Measurements from ENCODE around the gene PROM1.

The PROM1 gene

DNA sequence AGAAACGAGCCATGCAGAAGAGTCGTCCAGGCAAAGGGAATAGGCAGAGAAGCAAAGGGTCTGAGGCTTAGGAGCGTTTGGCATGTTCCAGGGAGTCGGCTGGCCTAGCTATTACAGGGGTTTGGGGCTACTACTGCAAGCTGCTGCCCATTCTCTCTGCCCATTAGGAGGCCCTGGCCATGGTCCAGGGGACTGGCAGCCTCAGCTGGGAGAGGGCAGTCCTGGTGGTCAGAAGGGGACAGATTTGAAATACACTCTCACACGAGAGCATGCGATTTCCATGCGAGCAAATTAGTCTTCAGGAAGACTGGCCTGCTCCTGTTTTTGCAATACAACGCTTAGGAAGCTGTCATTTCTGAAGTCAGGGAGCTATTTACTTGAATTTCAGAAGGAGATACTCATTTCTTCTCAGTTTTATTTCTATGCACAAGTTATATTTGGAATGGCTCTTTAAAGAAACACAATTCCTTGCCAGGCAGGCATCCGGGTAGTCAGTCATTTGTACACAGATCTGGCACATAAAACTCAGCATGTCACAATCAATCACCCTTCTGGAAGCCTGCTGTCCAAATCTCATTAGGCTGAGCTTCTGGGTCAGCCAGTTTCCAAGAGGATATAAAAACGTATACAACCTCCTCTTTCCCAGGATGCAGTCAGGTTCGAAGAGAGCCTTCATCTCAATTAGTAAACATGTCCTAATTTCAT lies 27.0 kb downstream of the PROM1 start:
- no peak for DNase-seq

DNA sequence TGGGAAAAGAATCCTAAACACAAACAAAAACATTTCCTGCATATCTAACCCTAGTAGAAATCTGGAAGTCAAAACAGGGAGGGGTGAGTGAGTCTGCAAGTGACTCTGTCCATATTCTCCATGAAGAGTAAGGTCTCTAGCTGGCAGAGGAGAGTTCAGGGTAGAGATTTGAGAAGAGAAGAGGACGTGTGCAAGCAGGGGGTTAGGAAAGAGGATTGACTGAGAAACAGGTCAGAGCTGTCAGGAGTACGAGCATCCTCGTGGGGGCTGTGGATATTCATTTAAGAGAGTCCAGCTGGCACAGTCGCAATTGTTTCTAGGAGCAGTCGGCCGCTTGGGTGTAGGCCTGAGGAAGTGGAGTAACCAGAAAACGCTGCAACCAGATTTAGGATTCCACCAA lies 27.9 kb downstream of the PROM1 start:
- no peak for DNase-seq

DNA sequence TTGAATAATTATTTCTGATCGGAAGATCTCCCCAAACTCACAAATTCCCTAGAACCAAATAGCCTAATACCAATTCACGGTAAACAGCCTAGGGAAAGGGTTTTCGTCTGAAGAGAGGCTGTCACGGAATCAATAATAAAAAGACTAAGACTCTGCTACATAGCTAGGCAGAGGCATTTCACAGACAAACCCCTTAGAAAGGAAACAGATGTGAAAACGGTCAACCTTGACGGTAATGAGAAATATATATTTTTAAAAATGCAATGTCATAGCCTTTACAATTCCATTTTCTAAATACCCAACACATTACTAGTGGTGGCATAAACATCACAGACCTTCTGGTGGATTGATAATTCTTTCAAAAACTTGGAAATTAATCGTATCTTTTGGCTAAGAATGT lies 28.4 kb downstream of the PROM1 start:
- DNase-seq, result no peak

DNA sequence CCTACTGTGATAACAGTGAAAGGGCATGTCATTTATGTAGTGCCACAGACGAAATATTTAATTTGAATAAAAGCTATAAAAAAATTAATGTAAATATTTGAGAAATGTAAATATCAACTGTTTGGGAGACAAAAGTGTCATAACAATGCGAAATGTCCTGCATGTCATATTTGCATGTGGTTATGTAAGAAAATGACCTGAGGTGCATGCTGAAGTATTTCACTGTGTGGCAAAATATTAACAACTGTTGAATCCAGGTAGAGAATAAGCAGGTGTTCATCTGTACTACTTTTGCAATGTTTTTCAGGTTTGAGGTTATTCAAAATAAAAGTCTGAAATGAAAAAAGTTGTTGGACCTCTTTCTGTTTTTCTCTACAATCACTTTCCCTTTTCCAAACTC lies 30.9 kb downstream of the PROM1 start:
- no peak for DNase-seq

DNA sequence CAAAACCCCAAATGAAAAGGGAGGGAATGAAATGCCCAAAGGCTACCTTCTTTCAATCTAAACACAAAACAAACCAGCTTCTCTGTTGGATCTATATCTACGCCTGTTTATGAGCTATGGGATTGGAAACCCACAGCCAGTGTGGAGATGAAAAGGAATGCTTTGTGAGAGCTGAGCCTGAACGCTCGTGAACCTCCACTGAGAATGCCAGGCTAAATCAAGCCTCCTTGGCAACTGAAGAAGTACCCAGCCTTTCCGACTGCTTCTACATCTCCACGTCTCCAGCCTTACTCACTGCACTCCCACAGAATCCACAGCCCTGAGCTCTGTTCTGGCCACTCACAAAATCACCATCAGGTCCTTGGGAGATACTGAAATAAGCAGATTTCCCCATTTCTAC lies 31.8 kb downstream of the PROM1 start:
- DNase-seq, result no peak

DNA sequence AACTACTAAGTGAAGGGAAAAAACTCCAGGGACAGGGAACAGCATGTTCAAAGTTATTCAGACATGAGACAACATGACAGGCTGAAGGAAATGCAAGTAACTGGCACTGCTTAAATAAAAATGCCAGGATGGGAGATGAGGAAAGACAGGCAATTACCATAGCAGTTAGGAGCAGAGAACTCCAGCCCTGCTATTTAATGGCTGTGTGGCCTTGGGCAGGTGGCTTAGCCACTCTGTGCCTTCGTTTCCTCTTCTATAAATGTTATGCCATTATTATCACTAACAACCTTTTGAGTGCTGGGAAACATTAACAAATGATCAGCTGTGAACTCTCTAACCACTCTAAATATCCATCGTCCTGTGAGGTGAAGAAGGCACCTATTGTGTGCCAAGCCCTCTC lies 32.7 kb downstream of the PROM1 start:
- DNase-seq, result no peak

DNA sequence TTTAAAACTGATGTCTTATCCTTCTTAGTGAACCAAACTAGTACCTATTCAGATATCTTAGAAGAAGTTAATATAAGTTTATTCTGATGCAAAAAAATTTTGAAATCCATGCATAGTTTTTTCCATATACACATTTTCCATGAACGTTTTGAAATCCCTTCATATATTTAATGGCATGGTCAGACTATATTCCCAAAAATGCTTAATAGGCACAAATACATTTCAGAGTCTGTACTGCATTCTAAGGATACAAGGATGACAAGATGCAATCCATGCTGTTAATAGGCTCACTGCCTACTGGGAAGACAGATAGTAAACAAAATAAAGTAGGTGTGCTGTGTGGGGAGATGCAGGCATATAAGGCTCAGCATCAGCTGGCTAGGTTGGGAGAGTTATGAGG lies 33.2 kb downstream of the PROM1 start:
- no peak for DNase-seq

DNA sequence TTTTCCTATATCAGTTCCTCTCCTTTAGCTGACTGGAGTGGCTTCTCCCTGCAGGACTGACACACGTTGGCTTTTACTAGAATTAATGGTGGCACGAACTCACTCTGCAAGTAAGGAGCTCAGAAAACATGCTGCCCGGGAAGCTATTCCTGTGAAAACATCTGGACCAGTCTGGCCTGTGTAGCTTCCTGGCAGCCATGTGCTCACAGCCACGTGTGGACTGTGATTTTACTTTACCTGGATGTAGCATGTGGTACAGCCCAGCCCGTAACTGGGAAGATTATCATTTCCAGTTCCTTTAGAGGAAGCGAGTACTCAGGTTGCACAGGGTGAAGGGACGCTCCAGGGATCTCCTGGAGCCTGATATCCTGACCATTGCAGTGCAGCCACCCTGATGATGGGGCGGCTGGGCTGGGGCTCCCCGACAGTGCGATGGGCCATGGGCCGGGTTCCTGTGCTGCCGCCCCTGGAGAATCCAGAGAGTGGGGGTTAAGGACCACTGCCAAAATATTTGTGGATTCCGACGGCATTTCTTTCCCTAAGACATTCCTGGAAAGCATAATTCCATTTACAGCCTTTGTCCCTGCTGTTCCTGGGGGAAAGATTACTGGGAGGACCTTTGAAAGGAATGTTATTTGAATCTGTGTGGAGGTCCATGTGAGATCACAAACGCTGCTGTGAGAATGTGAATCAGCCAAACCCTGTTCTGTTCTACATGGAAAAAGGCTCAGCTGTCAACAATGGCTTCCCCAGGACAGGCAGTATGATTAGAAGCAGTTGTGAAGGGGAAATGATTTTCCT lies 35.0 kb downstream of the PROM1 start:
- DNase-seq, result no peak

DNA sequence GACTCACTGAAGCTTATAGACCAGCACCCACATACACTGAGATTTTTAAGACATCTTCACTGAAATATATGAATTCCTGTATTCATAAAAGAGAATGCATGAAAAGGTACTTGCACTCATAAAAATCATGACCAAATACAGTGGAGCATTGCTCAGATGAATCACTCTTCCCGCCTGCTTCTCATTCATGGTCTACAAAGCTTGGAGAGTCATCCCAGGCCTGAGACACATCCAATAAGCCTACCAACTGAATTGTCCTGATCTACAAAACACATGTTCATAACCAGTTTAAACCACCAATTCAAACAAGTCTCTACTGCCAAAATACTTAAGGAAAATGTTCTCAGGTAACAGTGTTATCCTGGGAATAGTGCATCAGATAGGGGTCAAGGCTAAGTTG lies 38.1 kb downstream of the PROM1 start:
- DNase-seq, result no peak

DNA sequence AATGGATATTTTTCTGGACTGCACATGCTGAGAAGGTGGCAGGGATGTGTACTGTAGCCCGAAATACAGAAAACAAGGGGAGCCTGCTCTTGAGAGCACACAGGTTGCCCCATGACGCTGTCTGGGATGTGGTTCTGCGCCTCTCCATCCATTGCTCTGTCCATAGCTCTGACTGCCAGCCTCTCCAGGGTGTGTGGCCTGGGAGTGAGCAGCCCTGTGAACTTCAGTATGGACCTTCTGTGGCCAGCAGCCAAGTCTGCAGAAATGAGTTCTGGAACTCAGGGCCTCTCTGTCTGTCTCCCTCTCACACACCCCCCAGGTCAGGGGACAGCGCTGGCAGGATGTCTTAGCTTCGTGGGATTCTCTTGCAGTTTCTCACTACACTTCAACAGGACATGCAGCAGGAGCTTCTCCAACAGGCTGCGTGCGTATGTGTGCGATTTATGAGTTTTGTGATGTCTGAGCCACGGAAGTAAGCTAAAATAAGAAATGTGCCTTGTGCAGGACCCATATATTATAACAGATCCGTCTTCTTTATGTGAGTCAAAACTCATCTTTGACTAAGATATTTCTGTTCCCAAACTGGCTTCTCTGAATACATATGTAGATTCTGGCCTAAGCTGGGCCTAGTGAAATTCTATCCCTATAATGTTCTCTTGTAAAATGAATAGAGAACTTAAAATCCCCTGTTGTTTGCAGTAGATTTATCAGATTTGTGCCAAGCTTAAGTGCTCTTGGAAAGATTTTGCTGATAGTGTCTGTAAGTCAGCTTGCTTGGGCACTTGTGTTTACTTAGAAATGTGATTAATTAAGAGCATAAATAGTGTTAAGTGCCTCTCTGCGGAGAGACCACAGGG lies 40.0 kb downstream of the PROM1 start:
- no peak for DNase-seq

DNA sequence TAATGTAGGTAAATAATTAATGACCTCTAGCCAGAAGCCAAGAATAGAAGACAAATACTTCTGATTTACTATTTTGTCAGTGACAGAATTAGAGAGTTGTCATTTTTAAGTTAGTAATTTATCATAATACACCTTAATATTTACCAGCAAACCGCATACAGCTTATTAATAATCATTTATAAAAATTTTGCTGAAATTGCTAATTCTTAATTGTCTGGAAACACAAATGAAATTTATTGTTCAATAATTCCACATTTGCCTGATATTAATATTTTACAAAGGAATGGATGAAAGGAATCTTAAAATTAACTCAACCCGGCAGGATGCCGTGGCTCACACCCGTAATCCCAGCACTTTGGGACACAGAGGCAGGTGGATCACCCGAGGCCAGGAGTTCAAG lies 44.7 kb downstream of the PROM1 start:
- no peak for DNase-seq

DNA sequence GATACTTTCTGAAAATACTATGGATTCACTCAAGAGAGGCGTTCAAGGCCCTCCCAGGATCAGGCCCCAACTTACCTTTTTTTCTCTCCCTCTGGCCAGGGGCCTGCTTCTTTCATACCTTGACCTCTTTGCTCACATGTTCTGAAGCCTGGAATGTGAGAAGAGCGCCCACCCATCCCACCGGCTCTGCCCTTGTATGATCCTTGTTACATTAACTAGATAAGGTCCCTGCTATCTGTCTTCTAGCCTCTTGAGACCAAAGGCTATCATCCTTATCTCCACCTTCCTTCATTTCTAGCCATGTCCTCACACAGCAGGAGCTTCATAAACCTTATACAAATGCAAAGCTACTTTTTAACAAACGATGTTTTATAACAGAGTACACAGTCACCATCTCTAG lies 45.9 kb downstream of the PROM1 start:
- DNase-seq, result no peak

DNA sequence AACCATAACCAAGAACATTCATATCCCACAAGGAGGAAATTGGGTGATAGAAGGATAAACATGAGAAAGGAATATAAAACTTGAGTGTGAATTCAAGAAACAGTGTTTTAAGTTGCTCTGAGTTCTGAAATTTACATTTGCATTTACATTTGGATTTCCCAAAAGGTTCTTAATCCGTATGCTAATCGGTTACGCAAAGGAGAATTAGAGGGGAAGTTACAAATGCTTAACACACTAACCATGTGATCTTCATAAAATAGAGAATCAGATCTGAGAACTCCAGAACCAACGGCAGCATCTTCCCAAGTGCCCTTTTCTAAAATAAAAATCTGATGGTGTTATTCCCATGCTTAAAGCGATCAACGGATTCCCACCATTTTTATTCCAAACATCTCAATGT lies 48.0 kb downstream of the PROM1 start:
- no peak for DNase-seq

DNA sequence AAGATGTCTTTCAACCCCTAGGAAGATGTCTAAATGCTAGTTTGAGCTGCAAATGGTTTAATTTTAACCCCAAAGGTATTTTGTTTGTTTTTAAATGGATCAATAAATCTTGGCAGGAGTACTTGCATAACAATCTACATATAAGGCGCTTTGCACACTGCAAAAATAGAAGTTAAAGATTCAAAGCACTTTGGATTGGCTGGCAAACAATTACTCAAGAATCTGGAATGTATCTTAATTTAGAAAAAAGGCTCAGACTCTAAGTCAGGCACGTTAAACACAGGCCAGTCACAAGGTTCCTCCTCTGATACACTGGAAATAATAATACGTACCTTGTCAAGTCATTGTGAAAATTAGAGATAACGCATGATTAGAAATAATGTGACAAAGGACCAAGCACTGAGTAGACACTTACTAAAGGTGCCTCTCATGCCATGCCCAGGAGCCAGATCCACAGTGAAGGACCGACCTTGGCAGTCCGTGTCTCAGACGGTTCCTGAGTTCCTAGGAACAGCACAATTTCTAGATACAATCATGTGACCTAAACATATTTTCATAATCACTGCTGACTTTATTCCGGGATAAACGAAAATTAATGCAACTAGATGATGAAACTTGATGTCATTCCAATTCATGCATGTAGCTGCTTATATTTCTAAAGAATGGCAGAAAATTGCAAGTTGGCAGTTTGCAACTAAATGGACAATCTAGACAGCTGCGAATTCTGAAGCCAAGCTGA lies 49.6 kb downstream of the PROM1 start:
- peak; percentile 16 for DNase-seq

DNA sequence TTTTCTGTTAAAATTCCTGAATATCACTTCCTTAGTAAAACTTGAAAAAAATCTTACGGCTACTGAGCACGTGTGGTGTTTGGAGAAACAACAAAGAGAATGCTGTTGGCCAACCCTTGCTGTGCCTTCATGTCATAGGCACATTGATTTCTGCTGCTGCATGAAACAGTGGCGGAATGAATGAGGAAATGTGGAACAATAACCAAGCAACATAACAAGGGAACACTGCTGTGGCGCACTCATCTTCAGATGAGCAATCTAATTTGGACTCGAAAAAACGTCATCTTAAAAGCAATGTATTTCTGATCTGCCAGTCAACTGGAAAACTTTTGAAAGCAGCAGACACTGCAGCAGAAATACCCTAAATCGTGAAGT lies 51.4 kb downstream of the PROM1 start:
- no peak for DNase-seq

DNA sequence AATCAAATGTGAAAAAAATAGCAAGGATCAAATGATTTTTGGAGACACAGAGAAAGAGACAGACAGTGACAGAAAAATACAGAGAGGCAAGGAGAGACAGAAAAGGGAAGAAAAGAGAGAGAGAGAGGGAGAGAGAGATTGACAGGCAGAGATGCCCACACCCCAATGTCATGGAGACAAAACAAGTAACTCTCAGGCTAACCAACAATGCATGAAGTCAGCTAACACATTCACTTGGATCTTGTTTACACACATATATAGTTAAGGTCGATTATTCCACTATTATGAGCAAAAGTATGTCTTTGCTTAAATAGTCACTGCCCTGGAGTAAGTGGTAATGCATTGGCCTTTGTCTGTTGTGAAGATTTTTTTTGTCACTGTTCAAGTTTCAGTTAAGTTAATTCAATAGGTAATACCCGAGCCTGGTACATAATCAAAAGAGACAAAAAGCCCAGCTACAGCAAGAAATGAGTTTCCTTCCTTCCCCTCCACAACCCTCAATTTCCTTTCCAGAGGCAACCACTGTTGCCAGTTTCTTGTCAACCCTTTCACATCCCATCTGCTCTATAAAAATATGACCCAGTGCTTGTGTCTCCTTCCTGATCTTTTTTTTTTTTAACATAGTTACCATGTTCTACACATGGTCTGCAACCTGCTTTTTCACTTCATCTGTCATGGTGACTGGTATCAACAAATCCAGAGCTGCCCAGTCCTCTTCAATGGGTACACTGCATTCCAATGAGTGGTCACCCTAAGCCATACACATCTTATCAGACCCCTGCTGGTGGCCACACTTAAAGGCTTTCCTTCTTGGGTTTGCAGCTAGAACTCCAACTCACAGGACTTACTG lies 52.1 kb downstream of the PROM1 start:
- DNase-seq, result no peak

DNA sequence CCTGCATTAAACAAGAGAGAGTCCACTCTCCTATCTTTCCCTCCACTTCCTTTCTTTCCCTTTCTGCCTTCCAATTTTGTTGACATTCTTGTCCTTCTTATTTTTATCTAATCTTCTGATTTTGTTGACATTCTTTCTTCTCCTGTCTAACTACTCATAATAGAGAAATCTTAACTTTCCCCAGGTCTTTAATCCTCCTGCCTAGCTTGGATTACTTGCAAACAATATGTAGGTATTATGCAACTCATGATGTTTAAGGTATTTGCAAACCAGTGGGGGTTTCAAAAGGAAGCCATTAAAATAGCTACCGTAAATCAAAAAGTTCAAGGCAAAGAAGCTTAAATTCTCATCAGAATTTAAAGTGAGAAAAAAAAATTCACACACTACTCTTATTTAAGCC lies 53.9 kb downstream of the PROM1 start:
- no peak for DNase-seq

DNA sequence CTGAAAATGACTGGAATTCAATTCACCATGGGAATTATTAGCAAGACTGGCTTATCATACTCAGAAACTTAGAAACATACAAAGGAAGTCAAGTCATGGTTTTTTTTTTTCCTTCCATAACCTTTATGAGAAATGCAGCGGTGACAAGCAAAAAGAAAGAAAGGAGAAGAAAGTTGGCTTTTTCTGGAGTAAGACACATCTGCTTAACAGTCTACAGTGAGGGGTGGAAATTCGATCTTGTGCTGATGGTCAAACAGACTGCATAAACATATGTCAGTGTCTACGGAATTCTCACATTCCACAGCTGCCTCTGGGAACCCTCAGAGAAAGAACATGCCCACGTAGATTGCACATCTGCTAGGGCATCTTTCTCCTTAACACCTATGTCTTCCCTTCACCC lies 54.6 kb downstream of the PROM1 start:
- DNase-seq, result peak; percentile 42

DNA sequence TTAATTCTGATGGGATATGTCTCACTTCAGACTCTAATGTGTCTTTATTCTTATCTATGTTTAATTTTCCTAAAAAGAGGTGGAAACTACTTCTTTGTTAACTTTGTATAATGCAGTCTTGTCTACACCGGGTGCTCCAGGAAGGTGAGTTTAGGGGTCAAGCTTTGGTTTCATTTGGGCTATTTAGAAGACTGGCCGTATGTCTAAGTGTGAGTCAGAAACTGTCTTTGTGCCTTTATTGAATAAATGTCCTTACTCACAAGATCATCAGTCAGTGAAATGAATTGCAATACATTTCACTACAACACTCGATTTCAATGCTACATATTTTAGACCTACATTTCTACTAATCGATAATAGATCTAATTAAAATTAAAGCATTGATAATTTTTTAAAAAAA lies 56.2 kb downstream of the PROM1 start:
- DNase-seq, result no peak

DNA sequence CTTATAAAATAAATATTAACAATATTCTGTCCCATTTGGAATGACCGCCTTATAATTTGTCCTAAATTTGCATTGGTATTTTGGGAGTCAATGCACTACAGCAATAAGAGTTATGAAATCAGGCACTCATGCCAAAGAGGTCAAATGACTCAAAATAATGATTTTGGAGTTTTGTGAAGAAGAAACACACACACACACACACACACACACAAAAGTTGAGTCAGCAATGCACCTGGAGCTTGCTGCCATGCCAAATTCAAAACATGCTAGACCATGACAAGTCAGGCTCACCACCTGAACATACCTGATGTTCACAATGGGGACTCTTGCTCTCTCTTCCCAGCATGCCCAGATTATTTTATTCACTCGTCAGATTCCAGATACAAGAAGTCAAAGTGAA lies 56.7 kb downstream of the PROM1 start:
- DNase-seq, result no peak

DNA sequence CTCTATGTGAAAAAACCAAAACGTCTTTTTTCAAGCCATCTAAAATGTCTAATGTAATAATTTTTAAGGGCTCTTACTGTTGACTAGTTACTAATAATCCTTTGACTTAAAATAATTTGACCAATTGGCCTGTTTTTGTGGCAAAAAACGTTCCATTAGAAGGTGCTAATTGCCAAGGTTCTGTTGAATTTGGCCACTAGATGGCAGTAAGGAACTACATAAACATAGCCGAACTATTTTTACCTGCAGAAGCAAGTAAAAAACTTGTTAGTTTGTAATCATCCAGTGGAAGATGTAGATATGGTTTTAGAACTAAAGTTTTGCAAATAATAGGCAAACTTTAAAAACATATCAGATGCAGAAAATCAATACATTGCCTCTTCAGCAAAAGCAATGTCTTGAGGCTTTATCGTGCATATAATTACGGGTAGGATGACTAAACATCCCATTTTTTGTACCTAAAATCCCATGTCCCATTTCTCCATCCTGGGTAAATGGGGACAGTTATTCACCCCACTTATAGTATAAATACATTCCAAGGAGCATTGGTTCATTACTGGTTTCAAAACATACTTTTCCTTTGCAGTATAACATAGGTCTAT lies 57.6 kb downstream of the PROM1 start:
- peak; percentile 47 for DNase-seq

DNA sequence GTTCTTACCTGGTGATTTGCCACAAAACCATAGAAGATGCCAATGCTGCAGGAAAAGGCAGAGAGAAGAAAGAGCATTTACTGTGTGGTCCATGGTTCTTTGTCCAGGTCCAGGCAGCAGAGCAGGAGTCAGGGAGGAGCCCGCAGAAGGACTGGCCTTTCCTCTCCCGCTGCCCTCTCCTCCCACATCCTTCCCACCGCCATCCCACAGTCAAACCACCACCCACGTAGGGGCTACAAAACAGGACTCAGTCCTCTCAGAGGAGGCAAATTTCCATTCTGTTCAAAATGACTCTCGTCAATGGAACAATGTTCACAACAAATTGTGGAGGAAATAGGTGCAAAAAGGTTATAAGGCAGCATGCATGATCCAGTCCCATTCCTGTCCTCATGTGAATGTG lies 58.6 kb downstream of the PROM1 start:
- DNase-seq, result no peak
